ENCODE data around the gene DBN1. TPM values are rescaled to one million over a fixed set of nuclear protein-coding genes. Genes with fewer than 3 reads are reported as not detected.

DBN1 gene
- total RNA-seq, 1 donor from 2014 or later = 269 TPM

DNA sequence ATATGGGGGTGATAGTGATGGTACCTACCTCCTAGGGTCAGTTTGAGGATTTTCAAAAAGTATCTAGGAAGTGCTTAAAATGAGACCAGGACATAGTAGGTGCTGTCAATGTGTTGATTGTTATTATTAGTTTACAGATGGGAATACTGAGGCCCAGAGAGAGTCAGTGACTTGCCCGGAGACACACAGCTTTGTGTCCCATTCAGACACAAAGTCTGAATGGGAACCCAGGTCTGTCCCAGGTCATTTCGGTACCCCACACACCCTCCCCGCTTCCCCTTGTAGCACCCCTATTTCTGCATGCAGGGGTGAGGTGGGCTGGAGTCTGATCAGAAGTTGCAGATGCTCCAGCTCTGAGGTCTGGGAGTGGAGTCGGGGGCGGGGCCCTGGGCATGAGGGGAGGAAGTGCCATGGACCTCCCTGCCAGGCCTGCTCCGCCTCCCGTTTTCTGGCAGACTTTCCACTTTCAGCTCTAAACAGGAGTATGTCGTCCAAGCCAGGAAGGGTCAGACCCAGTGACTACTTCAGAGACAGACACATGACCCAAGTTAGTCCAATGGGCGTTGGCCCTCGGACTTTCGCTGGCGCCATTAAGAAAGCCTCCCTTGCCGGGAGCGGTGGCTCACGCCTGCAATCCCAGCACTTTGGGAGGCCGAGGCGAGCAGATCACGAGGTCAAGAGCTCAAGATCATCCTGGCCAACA, 3.2 kb upstream of the DBN1 start:
- Mint-ChIP-seq H3K4me3 (no peak overlapping the region), H3K27me3 (no peaks in the 10 kb centered on the region), H3K4me1 (ENCODE audit: unreplicated experiment) (peaks cover 27% of the 10 kb centered on the region), H3K36me3 (no peaks in the 10 kb centered on the region), H3K27ac (peak overlapping the region; percentile 40), H3K9me3 (no peaks in the 10 kb centered on the region)
- TF ChIP-seq, protein P1, sequence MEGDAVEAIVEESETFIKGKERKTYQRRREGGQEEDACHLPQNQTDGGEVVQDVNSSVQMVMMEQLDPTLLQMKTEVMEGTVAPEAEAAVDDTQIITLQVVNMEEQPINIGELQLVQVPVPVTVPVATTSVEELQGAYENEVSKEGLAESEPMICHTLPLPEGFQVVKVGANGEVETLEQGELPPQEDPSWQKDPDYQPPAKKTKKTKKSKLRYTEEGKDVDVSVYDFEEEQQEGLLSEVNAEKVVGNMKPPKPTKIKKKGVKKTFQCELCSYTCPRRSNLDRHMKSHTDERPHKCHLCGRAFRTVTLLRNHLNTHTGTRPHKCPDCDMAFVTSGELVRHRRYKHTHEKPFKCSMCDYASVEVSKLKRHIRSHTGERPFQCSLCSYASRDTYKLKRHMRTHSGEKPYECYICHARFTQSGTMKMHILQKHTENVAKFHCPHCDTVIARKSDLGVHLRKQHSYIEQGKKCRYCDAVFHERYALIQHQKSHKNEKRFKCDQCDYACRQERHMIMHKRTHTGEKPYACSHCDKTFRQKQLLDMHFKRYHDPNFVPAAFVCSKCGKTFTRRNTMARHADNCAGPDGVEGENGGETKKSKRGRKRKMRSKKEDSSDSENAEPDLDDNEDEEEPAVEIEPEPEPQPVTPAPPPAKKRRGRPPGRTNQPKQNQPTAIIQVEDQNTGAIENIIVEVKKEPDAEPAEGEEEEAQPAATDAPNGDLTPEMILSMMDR (conservative IDR thresholded peaks at IDR 0.05) = no peak
- DNase-seq (ENCODE audit: extremely low spot score, unreplicated experiment) = no peak

DNA sequence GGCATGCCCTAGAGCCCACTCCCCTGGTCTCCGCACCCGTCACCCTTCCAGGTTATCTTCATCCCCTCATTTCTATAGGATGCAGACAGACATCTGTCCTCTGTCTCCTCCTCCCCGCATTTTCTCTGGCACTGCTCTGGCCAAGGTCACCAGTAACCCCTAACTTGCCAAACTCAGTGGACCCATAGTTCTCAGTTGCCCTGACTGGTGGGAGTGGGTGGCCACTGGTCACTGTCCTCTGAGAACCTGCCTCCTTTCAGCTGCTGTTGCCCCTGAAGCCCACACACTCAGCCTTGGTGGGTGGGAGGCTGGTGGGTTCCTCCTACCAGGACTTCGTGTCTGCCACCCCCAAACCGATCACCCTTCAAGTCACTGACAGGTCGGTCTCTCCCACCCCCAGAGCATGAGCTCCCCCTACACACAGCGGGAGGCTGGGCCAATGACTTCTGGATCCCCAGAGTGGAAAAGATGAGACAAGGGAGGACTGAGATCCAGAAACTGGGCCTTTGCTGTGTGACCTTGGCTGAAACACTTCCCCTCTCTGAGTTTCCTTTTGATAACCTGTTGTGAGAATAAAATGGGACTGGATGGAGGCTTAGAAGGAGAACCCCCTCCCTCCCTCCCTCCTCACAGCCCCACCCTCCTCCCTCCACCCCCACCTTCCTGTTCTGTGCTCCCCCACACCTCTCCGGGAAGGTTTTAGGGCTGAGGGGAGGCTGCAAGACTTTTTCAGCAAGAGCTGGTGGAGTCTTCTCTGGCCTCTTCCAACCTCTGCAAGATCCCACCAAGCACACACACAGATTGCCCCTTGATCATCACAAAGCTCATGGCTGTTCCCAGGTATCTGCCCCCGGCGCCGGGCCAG, 2.4 kb upstream of the DBN1 start:
- peak overlapping the region; percentile 79 for H3K4me3 Mint-ChIP-seq
- peaks cover 27% of the 10 kb centered on the region for H3K4me1 Mint-ChIP-seq (ENCODE audit: unreplicated experiment)
- H3K9me3 Mint-ChIP-seq = no peaks in the 10 kb centered on the region
- H3K27me3 Mint-ChIP-seq = no peaks in the 10 kb centered on the region
- TF ChIP-seq, protein P1 (conservative IDR thresholded peaks at IDR 0.05) = no peak
- H3K36me3 Mint-ChIP-seq = no peaks in the 10 kb centered on the region
- no peak for DNase-seq (ENCODE audit: extremely low spot score, unreplicated experiment)
- H3K27ac Mint-ChIP-seq = peak overlapping the region; percentile 77

DNA sequence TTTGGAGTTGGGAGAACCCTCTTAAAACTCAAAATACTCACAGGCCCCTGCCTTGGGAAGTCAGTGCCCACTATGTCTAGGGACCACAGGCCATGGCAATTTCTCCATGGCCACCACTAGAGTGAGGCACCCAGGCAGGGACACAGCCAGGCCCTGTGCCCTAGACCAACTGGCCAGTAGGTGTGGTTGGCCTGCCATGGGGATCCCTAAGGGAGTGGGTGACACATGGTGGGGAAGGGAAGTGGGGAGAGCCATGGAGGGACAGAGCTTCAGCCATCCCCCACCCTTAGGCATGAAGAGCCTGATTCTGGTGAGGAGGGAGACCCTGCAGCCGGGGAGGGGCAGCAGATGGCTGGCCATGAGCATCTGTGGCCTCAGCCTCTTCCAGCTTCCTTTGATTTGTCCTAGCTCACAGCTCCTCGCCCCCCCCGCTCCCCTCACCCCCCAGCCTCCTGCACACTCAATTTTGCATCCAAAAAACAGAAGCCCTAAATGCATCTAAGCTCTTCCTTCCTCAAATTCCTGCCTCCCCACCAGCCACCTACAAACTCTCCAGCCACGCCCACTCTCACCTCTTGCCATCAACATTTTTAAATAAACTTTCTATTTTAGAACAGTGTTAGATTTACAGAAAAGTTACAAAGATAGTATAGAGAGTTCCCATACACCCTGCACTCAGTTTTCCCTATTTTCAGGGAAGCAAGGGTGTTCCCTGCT, 1.6 kb upstream of the DBN1 start:
- Mint-ChIP-seq H3K4me1 (ENCODE audit: unreplicated experiment) (peaks cover 32% of the 10 kb centered on the region), H3K27me3 (no peaks in the 10 kb centered on the region), H3K27ac (peak overlapping the region; percentile 91), H3K4me3 (peak overlapping the region; percentile 87), H3K9me3 (no peaks in the 10 kb centered on the region), H3K36me3 (no peaks in the 10 kb centered on the region)
- TF ChIP-seq, protein P1 (conservative IDR thresholded peaks at IDR 0.05) = no peak
- no peak for DNase-seq (ENCODE audit: extremely low spot score, unreplicated experiment)

DNA sequence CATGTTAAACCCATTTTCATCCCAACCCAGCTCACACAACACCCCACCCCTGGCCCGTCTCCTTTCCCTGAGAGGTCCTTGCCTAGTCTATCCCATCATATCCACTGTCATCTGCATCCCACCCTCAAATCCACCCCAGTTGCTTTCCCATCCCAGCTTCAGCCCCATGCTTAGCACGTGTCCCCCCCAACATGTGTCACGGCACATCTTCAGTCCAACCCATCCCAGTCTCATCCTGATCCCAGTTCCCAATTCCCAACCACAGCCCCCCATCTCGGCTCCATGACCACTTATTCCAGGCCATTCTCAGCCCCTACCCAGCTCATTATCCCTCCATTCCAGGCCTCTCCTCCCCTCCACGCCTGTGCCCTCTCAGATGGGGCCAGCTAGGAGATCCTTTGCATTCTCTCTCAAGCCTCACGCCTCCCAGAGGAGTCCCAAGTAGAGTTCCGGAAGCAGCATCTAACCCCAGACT, 605 bp upstream of the DBN1 start:
- Mint-ChIP-seq H3K9me3 (no peaks in the 10 kb centered on the region), H3K27ac (peak overlapping the region; percentile 91), H3K4me1 (ENCODE audit: unreplicated experiment) (peaks cover 26% of the 10 kb centered on the region), H3K27me3 (no peaks in the 10 kb centered on the region), H3K4me3 (peak overlapping the region; percentile 87), H3K36me3 (no peaks in the 10 kb centered on the region)
- DNase-seq (ENCODE audit: extremely low spot score, unreplicated experiment) = no peak
- TF ChIP-seq, protein P1 (conservative IDR thresholded peaks at IDR 0.05) = no peak
